SH-SY5Y (cell line): ENCODE results near the gene TNFRSF1B.

Source experiments
- GATA2 ChIP-seq: IDR thresholded peaks from 2 replicates; pipeline ENCODE4 v1.6.1; 2011; ENCODE audit warnings: mild to moderate bottlenecking, low read depth, low read length
- GATA3 ChIP-seq: IDR thresholded peaks from 2 replicates; pipeline ENCODE4 v1.6.1; 2011; ENCODE audit warnings: low read depth, mild to moderate bottlenecking, low read length, moderate library complexity

GRCh38 chr1:12140016-12140415 is 26.8 kb upstream of the TNFRSF1B start:
- TF ChIP-seq GATA2 (no peak), GATA3 (no peak)
